Lower leg skin (tissue), 4 donors: ENCODE data around the gene MET. TPM values are rescaled to one million over a fixed set of nuclear protein-coding genes. Genes with fewer than 3 reads are reported as not detected.
A peak's percentile ranks its signal among the peaks of the same experiment; 100 is the strongest.

Experiments used
- DNase-seq, 2 donors: peaks; one replicate each; pipeline ENCODE4 v3.0.0-alpha.2; 2019; ENCODE audit warnings: low spot score in 2 of 2
- H3K4me3 ChIP-seq: fragments of 200-600 bp; sonication (generic); 2 replicates; pipeline ENCODE4 v1.5.1; 2017; ENCODE audit warnings: mild to moderate bottlenecking, low read depth; ENCODE audit not compliant: poor library complexity, severe bottlenecking
- CTCF ChIP-seq, 3 donors: fragments of 450-650 bp; IDR thresholded peaks; one replicate each; pipeline ENCODE4 v1.5.1; 2016; ENCODE audit warnings: antibody characterized with exemption in 3 of 3, mild to moderate bottlenecking in 3 of 3, moderate library complexity in 2 of 3
- POLR2A ChIP-seq, 2 donors: fragments of 450-650 bp; IDR thresholded peaks; one replicate each; pipeline ENCODE4 v1.6.1; 2016 to 2017; ENCODE audit warnings: antibody characterized with exemption in 2 of 2, mild to moderate bottlenecking in 1 of 2, moderate library complexity in 1 of 2
- WGBS, 2 donors: methylation state at CpG; one replicate each; pipeline ENCODE4 v1.1.5; 2018; 5-methylcytosine and 5-hydroxymethylcytosine counted together
- intact Hi-C: fragments of 100-400 bp; cut with DNase I; formaldehyde crosslinking; loops from one replicate; pipeline ENCODE4 v1.15.0; 2023; ENCODE audit warnings: low total_unique reads
- total RNA-seq, 4 donors: library from RNA; depleted of rRNA; stranded (reverse); fragments of >200 nt; gene quantifications; one replicate each; pipeline ENCODE4 v1.1.0, GENCODE V29; 2016

MET gene
- total RNA-seq, 4 donors from 2014 or later: 15.8 to 28.2 (median 24.5) TPM

- WGBS, 2 donors: 87 to 88% methylated on average over 7 of the region's 7 CpGs
- DNase-seq: no peak
- intact Hi-C loops: loop anchor here (10.0 kb wide), 1 partner anchor 551 kb away; no protein-coding TSS in a partner anchor
These were observed 134.3 kb downstream of the MET start for GRCh38 chr7:116806046-116806944.

DNA sequence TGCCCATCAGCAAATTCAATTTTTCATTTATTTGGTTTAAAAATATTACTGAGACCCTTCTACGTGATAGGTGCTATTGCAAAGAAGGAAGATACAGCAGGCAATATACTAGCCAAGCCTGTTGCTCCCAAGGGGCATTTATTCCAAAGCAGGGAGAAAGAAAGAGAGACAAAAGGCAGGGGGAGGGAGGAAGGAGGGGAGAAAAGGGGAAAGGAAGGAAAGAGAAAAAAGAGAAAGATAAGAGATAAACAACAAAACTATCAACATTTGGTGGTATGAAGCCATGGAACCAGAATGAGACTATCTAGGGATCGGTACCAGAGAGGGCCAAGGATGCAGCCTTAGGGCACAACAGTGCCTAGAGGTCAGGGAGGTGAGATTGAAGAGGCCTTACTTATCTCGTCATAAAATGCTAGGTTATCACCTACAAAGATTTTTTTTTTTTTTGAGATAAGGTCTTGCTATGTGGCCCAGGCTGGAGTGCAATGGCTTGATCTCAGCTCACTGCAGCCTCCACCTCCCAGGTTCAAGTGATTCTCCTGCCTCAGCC lies 135.1 kb downstream of the MET start:
- no peak for TF ChIP-seq CTCF (IDR thresholded peaks at IDR 0.05)
- no peak for TF ChIP-seq POLR2A (IDR thresholded peaks at IDR 0.05)
- 93 to 96% methylated on average over 3 of the region's 3 CpGs for WGBS, 2 donors
- intact Hi-C loops: loop anchor here (10.0 kb wide), 1 partner anchor 552 kb away; no protein-coding TSS in a partner anchor
- DNase-seq: no peak
- no peak overlapping the region for H3K4me3 ChIP-seq

More at GRCh38 chr7:116806046-116806944, 134.3 kb downstream of the MET start:
- H3K4me3 ChIP-seq: no peak overlapping the region
- TF ChIP-seq CTCF (IDR thresholded peaks at IDR 0.05) (no peak), POLR2A (IDR thresholded peaks at IDR 0.05) (no peak)

GRCh38 chr7:116809636-116810266 lies 137.8 kb downstream of the MET start:
- WGBS, 2 donors: 74 to 85% methylated on average over 1 of the region's 1 CpG
- no peak for DNase-seq
- TF ChIP-seq CTCF (IDR thresholded peaks at IDR 0.05) (peak in 1 of 3 donors; percentile 64), POLR2A (IDR thresholded peaks at IDR 0.05) (no peak)
- H3K4me3 ChIP-seq: no peak overlapping the region
- intact Hi-C loops: loop anchor here (2.0 to 10.0 kb wide), 2 partner anchors 217 to 555 kb away; no protein-coding TSS in a partner anchor

DNA sequence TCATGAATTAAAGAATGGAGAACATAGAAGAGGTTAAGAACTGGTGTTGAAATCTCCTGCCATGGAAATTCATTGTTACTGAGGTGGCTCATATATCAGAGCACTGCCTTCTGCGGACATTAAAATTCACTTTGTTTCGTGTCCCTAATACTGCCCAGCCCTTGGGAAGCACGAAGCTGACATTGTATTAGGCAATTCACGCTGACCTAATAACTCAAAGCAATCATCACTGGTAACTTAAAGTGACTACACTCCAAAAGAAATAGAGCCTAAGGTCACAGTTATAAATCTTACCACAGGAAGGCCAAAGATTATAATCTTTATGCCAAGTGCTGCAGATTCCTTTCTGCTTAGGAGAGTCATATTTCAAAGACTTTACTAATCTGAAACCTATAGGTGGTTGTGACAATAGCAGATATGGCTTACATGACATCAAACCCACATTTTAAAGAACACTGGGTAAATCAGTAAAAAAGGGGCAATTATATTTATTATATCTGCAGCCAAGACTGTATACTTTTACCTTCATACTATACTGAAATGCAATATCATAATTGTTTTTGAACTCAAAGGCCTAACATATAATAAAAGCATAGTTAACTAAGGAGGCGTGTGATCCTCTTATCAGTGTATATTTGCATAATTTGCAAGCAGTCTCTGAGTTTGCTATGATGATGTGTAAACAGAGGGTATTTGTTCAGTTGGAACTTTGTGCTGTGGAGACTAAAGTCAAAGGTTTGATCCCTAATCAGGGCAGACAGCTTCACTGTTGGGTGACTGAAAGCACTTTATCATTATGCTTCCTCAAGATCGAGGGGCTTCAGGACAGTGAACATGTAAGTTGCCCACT lies 138.5 kb downstream of the MET start:
- WGBS, 2 donors: 40 to 44% methylated on average over 6 of the region's 6 CpGs
- DNase-seq: no peak
- no peak for TF ChIP-seq POLR2A (IDR thresholded peaks at IDR 0.05)
- TF ChIP-seq CTCF (IDR thresholded peaks at IDR 0.05): no peak
- H3K4me3 ChIP-seq: no peak overlapping the region
- intact Hi-C loops: no loop called here

DNA sequence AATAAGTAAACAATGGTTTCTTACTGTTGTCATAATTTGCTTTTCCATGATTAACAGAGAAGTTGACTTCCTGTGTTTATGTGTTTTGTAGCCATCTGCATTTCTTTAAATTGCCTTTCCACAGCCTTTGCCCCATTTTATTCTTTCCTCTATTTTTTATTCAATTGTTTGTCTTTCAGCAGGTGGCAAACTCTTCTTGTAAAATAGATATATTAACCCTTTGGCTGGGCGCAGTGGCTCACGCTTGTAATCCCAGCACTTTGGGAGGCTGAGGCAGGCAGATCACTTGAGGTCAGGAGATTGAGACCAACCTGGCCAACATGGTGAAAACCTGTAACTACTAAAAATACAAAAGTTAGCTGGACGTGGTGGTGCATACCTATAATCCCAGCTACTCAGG lies 139.8 kb downstream of the MET start:
- H3K4me3 ChIP-seq: no peak overlapping the region
- intact Hi-C loops: no loop called here
- TF ChIP-seq CTCF (IDR thresholded peaks at IDR 0.05): no peak
- TF ChIP-seq POLR2A (IDR thresholded peaks at IDR 0.05): no peak
- no peak for DNase-seq
- WGBS, 2 donors: 91 to 92% methylated on average over 3 of the region's 3 CpGs
